ENCODE results near the gene EMD.
"Not testable (repeated sequence)": the region's sequence is repeated elsewhere in the genome, so short reads cannot be mapped to it uniquely, and the experiment has no call there.

EMD gene

DNA sequence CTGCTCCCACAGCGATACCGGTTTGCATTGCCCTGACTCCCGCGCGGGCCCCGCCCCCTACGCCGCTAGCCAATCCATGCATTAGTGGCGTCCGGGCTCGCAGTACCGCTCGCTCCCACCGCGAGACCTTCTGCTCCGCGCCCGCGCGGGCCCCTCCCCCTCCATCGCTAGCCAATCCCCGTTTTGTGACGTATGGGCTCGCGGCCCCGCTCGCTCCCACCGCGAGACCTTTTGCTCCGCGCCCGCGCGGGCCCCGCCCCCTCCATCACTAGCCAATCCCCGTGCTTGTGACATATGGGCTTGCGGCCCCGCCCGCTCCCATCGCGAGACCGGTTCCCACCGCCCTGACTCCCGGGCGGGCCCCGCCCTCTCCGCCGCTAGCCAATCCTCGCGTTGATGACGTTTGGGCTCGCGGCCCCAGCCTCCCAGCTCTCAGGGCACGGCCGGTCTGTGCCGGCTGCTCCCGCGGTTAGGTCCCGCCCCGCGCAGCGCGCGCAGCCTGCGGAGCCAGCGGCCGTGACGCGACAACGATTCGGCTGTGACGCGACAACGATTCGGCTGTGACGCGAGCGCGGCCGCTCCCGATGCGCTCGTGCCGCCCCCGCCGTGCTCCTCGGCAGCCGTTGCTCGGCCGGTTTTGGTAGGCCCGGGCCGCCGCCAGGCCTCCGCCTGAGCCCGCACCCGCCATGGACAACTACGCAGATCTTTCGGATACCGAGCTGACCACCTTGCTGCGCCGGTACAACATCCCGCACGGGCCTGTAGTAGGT, at the start of gene EMD:
TSS of gene EMD (plus strand) at position 497 of the 770 bp plus-strand sequence. CDS start at position 687, 190 bp downstream.
- DNase-seq = peak; percentile 97

- DNase-seq = no peak
Measured at GRCh38 chrX:154332561-154332960, 46.5 kb upstream of the EMD start.

- no peak for DNase-seq
Measured at GRCh38 chrX:154333116-154333515, 46.0 kb upstream of the EMD start.

DNA sequence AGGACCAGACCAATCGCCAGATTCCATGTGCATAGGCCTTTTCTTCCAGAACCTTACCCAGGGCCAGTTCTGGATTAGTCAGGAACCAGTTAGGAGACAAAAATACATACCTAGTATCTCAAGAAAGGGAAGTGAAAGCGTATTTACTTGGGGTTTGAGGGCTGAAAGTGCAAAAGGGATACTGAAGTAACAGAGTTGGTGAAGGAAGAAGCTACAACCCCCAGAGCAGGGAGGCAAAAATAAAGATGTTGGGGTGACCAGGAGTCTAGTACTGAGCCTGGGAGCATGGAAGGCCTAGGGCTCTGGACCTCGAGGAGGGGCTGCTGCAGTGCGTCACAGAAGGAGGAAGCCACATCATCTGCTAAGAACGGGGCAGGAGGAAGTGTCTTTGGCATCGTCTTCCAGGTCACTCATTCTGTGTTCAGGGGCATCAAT, 45.2 kb upstream of the EMD start:
- no peak for DNase-seq

DNA sequence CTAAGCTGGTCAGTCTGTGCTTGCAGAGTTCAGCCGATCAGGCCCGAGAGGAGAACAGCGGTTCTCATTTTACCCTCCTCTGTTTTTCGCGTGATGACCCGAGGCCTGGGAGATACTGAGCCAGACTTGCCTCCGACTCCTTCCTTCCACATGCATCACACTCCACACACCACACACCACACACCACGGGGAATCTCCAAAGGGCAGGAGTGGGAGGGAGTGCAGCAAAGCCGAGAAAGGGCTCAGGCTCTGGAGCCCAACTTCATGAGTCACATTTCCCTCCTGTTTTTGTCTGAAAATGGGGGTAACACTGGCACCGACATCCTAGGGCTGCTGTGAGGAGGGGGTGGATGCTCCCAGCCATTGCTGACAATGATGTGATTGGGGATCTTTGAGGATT, 44.6 kb upstream of the EMD start:
- no peak for DNase-seq

- DNase-seq = not testable (repeated sequence)
Measured at GRCh38 chrX:154341399-154342298, 37.4 kb upstream of the EMD start.

DNA sequence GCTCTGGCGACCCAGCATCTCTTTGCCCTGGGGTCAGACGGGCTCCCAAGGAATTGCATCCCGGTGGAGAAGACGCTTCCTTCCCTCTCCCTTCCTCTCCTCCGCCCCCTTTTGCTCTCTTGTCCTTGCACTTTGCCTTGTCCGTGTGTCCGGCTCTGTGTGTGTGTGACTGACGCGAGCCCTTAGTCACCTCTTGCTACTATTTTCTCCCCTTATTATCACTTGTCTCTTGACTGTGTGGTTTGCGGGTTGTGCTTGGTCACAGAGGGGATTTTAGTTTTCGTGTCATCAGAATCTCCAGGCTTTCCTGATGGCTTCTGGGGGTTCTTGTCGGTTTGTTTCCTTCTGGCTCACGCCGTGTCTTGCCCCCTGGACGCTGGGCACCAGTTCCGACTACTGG, 36.0 kb upstream of the EMD start:
- not testable (repeated sequence) for DNase-seq

GRCh38 chrX:154343620-154344019, 35.5 kb upstream of the EMD start:
- not testable (repeated sequence) for DNase-seq

DNA sequence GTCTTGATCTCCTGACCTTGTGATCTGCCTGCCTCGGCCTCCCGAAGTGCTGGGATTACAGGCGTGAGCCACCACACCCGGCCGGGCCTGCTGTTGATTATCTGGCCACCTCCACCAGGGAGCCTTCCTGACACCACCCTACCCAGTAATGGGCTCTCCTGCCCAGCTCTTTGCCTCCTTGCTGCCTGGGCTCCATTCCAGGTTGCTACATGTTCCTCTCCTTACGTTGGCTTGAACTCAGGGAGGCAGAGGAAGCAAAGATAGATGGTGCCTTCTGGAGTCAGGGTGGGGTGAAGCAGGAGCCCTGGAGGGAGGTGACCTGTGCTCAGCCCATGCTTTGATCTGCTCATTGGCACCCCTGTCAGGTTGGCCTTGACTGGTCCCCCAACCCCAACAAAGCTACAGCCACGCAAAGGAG, 31.0 kb upstream of the EMD start:
- DNase-seq = no peak

GRCh38 chrX:154348646-154349358, 30.3 kb upstream of the EMD start:
- DNase-seq = no peak

- no peak for DNase-seq
Measured at GRCh38 chrX:154349359-154349935, 29.6 kb upstream of the EMD start.

DNA sequence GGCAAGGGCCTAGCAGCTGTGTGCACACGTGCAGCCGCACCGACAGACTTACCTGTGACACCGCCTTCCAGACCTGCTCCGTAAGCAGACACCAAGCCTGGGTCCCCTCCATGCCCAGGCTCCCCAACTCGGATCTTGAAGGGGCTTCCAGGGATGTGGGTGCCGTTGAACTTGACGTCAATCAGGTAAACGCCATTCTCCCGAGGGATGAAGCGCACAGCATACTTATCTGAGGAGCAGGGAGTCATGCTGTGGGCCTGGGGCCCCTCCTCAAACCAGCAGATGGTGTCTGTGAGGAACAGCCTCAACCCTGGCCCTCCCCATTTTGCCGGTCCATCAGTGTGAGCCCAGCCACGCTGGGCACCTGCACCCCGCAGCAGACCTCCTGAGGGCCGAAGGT, 29.1 kb upstream of the EMD start:
- DNase-seq = no peak

DNA sequence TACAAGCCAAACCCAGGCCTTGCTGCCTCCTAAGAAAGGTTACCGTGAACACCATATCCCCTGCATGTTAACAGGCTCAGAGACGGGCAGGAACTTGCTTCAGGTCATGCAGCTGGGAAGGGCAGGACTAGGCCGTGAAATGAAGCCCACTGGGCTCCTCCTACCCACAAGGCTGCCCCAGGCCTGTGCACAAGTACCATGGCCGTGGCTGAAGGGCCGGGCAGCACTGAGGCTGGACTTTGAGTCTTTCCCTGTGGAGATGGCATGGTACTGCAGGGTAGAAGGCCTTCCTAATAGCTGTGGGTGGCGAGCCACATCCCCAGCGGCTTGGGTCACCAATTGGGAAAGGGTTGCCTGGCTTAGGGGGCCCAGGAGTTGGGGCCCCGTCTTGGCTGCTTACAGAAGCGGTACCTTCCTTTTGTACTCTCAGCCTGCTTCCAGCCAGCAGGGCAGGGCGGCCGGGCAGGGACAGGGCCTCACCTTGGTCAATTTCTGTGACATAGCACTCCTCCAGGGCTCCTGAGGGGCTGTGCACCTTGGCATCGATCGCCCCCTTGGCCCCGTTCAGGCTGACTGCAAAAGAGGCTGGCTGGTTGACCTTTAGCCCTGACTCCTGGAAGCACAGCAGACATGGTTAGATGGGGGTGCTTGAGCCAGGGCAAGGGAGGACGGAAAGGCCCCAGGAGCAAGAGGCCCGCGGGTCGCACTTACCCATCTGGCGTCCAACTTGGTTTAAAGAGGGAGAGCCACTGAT, 28.5 kb upstream of the EMD start:
- no peak for DNase-seq

DNA sequence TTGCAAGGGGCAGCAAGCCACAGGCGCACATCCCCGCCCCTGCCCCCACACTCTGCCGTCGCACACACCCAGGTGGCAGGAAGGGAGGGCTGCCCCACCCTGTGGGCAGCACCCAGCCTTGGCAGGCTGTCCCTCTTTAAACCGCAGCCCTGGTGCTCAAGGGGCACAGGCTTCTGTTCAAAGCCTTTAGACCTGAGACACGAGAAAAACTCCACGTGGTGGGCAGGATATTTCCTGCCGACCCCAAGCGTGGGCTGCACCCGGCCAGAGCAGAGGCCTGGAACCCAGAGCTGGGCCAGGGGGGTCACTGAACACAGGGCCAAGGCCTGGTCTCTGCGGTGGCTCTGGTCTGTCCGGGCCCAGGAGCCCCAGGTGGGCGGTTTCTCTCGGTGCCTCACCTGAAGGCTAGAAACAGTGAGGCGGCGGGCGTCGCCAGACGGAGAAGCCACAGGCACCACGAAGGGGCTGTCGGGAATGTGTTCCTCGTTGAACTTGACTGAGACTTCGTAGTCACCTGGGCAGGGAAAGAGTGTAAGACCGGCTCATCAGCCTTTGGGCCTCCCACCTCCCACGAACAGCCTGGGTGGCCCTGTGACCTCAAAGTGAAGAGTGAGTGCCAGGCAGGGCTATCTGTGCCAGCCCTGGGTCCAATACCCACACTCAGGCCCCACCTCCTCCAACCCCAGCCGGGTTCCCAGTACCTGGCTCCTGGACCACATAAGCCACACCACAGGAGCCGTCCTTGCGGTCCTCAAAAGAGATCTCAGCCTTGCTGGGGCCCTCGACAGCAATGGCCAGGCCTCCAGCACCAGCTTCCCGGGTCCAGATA, 27.7 kb upstream of the EMD start:
- DNase-seq = no peak

DNA sequence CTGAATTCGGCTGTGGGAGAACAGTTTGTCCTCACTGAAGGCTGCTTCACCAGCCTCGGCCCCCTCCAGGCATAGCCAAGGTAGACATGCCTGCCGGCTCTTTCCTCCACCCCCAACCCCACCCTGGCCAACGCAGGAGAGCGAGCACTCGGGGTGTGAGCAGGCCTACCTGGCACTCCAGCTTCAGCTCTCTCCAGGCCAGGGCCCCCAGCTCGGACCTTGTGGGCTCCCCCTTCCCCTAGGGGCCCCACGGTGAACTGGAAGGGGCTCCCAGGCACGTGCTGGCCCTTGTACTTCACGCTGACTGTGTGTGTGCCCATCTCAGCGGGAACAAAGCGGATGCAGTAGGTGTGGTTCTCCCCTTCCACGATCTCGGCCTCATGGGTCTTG, 27.1 kb upstream of the EMD start:
- DNase-seq = no peak

GRCh38 chrX:154352466-154352865, 26.6 kb upstream of the EMD start:
- no peak for DNase-seq

- DNase-seq = no peak
Measured at GRCh38 chrX:154353172-154353843, 25.8 kb upstream of the EMD start.

DNA sequence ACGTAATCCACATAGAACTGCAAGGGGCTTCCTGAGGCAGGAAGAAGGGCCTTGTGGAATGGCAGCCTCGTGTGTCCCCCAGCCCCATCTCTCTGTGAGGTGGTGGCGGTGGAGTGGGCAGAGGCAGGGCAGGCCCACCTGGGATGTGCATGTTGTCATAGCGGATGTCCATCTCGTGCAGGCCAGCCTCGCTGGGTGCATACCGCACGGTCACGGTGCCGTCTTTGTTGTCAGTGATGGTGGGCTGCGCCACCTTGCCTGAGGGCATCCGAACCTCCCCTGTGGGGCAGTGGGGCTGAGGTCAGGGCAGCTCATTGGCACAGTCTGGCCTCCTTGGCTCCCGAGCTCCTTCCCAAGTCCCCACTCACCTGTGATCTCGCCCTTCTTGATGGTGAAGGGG, 25.1 kb upstream of the EMD start:
- no peak for DNase-seq

DNA sequence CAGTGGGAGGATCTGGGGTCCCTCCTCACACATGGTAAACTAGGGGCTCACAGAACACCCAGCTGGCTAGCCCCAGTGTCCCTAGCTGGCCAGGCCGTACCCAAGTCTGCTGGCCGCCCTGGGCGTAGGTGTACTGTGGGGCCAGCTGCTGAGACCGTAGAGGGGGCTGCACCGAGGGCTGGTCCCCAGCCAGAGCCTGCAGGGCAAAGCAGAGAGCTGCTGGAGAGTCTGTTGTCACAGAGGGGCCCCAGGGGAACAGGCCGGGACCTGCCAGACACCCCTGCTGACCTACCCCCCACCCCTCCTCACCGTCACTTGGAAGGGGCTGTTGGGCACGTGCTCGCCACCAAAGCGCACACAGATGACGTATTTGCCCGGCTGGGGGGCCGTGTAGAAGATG, 24.6 kb upstream of the EMD start:
- no peak for DNase-seq

DNA sequence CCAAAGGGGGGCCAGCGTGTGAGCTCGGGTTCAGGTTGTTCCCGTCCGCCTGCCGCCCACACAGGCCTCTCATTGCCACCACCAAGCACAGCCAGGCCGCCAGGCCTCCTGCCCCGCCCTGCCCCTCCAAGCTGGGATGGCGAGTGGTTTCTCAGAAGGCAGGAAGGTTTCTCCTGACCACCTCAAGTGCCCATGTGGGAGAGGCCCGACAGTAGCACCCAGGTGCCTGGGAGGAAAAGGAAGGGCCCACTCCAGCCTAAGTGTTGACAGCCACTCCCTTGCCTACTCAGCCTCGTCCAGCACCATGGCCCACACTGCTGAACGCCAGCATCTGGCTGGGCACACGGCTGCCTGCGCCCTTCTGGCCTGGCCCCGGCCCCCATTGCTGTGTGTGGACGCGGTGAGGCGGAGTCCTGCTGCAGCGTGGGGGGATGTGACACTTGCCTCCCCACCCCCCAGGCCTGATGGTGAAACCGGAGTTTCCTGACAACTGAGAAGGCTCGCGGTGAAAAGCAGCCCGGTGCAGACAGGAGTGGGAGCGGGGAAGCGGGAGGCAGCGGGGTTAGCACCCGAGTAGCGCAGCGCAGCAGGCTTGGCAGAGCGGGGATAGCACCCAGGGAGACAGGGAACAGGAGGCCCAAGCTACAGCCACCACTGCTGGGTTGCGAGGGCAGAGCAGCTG, 23.9 kb upstream of the EMD start:
- no peak for DNase-seq
